Breast epithelium (tissue), 4 donors: Measurements from ENCODE around the gene GUCY2F. TPM values are rescaled to one million over a fixed set of nuclear protein-coding genes. Genes with fewer than 3 reads are reported as not detected.

Experiments used
- DNase-seq, 2 donors: peaks; one replicate each; pipeline ENCODE4 v3.0.0-alpha.2; 2019; ENCODE audit warnings: low spot score in 2 of 2
- H3K27ac ChIP-seq, 2 donors: fragments of 200-600 bp; sonication (generic) in 1 of 2; one replicate each; pipeline ENCODE4 v1.5.1; 2016 to 2019; ENCODE audit warnings: mild to moderate bottlenecking in 1 of 2
- H3K27me3 ChIP-seq, 2 donors: fragments of 200-600 bp; sonication (generic) in 1 of 2; one replicate each; pipeline versions ENCODE4 v1.5.1 to v1.6.0; 2017 to 2019; ENCODE audit warnings: control low read depth in 1 of 2, mild to moderate bottlenecking in 1 of 2
- H3K36me3 ChIP-seq: fragments of 200-600 bp; one replicate; pipeline ENCODE4 v1.5.1; 2019
- H3K4me1 ChIP-seq, 2 donors: fragments of 200-600 bp; sonication (generic); one replicate each; pipeline ENCODE4 v1.5.1; 2016 to 2019; ENCODE audit warnings: control low read depth in 1 of 2
- H3K4me3 ChIP-seq, 3 donors: fragments of 200-600 bp; sonication (generic); 1 replicate in 2 of 3; 2 replicates in 1 of 3; pipeline ENCODE4 v1.5.1; 2016 to 2019; ENCODE audit warnings: mild to moderate bottlenecking in 3 of 3, moderate library complexity in 2 of 3
- H3K9me3 ChIP-seq, 2 donors: fragments of 200-600 bp; sonication (generic) in 1 of 2; one replicate each; pipeline ENCODE4 v1.5.1; 2016 to 2019; ENCODE audit warnings: control low read depth in 1 of 2
- POLR2A ChIP-seq: fragments of 450-650 bp; IDR thresholded peaks from one replicate; pipeline ENCODE4 v1.6.1; 2016; ENCODE audit warnings: antibody characterized with exemption, mild to moderate bottlenecking, moderate library complexity
- POLR2AphosphoS5 ChIP-seq, 3 donors: sonication (generic); formaldehyde crosslinking; IDR thresholded peaks; one replicate each; pipeline ENCODE4 v1.6.1; 2017; ENCODE audit warnings: antibody characterized with exemption in 3 of 3
- intact Hi-C: fragments of 100-400 bp; cut with DNase I; formaldehyde crosslinking; loops from one replicate; pipeline ENCODE4 v1.15.1; 2023; ENCODE audit warnings: low total_unique reads
- total RNA-seq, 3 donors: library from RNA; depleted of rRNA; stranded (reverse); fragments of >200 nt; gene quantifications; one replicate each; pipeline ENCODE4 v1.1.0, GENCODE V29; 2016
- TF ChIP-seq, protein P1 (sequence below), 3 donors: fragments of 450-650 bp; IDR thresholded peaks; one replicate each; pipeline ENCODE4 v1.5.1; 2016 to 2017; ENCODE audit warnings: antibody characterized with exemption in 3 of 3, mild to moderate bottlenecking in 3 of 3, moderate library complexity in 3 of 3

GUCY2F gene
- total RNA-seq, 3 donors from 2014 or later, result not detected

DNA sequence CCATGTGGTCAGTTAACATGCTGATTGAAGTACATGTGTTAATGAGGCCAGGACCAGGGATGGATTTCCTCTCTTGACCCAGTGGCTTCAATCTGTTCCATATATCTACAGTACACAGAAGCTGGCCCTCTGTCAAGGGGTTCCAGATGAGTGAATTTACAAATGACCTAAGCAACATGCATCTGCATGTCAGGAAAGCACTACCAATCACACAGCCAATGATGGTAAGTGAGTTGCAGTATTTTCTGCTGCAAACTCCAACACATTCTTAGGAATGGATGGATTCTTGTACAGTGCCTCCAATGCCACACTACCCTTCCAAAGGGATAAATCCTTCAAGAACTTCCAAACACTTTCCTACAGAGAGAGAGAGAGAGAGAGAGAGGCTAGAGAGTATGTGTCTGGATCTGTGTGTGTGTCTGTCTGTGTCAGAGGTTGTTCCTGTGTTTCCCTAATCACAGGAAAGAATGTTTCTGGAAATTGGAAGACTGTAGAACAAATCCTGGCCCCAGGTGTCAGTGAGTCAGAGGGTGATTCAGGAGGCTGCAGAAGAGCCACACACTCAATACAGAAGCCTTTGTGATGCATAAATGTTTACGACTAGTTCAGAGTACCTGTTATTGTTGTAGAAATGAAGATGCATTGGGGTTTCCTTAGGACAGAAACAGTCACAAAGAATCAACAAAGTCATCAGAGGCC is 107.5 kb downstream of the GUCY2F start:
- TF ChIP-seq, protein P1, sequence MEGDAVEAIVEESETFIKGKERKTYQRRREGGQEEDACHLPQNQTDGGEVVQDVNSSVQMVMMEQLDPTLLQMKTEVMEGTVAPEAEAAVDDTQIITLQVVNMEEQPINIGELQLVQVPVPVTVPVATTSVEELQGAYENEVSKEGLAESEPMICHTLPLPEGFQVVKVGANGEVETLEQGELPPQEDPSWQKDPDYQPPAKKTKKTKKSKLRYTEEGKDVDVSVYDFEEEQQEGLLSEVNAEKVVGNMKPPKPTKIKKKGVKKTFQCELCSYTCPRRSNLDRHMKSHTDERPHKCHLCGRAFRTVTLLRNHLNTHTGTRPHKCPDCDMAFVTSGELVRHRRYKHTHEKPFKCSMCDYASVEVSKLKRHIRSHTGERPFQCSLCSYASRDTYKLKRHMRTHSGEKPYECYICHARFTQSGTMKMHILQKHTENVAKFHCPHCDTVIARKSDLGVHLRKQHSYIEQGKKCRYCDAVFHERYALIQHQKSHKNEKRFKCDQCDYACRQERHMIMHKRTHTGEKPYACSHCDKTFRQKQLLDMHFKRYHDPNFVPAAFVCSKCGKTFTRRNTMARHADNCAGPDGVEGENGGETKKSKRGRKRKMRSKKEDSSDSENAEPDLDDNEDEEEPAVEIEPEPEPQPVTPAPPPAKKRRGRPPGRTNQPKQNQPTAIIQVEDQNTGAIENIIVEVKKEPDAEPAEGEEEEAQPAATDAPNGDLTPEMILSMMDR (IDR thresholded peaks at IDR 0.05), result no peak
- TF ChIP-seq POLR2AphosphoS5 (IDR thresholded peaks at IDR 0.05), result no peak
- TF ChIP-seq POLR2A, result no peak
- Histone ChIP-seq H3K27me3 (peaks cover 0 to 36% of the 10 kb centered on the region in 2 donors), H3K4me3 (no peak overlapping the region), H3K36me3 (no peaks in the 10 kb centered on the region), H3K27ac (no peak overlapping the region), H3K4me1 (no peaks in the 10 kb centered on the region), H3K9me3 (no peaks in the 10 kb centered on the region)
- DNase-seq, result no peak
- intact Hi-C loops, result no loop called here

DNA sequence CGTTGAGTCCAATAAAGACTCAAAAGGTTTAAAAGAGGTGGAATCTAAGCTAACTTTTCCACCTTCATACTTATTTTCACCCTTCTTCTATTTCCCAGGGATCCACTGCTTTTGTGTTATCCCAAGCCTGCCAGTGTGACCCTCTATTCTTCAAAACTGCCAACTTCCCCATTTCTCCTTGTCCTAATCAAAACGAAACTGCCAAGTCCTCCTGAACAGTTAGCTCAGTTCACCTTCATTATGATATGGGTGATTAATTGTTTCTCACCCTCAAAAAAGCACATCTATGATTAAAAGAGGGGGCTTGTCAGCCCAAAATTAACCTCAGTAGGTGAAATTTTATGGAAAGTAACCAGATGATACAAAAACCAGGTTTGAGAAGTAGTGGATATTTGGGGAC is 108.4 kb downstream of the GUCY2F start:
- Histone ChIP-seq H3K36me3 (no peaks in the 10 kb centered on the region), H3K4me3 (no peak overlapping the region), H3K9me3 (no peaks in the 10 kb centered on the region), H3K4me1 (no peaks in the 10 kb centered on the region), H3K27me3 (peaks cover 0 to 45% of the 10 kb centered on the region in 2 donors), H3K27ac (no peak overlapping the region)
- no peak for TF ChIP-seq POLR2A
- TF ChIP-seq, protein P1 (IDR thresholded peaks at IDR 0.05), result no peak
- no peak for TF ChIP-seq POLR2AphosphoS5 (IDR thresholded peaks at IDR 0.05)
- intact Hi-C loops, result no loop called here
- DNase-seq, result no peak

DNA sequence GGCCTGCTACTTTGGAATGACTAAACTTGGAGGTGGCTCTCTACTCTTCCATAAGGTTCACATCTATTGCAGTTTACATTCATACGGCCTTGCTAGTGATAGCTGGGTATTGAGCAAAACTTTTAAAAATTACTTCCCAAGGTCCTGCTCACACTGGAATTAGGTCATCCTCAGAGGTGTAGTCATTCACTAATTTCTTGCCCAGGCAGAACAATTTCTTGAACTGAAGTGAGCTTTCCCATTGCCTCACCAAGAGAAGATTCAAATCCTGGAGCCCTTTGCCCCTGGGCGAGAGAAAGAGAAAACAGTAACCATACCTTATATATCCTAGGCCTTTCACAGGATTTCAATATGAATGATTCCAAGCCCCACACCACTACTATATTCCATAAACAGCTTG is 109.2 kb downstream of the GUCY2F start:
- no peak for DNase-seq
- intact Hi-C loops, result no loop called here
- no peaks in the 10 kb centered on the region for H3K36me3 ChIP-seq
- no peaks in the 10 kb centered on the region for H3K9me3 ChIP-seq
- no peak overlapping the region for H3K4me3 ChIP-seq
- TF ChIP-seq, protein P1 (IDR thresholded peaks at IDR 0.05), result no peak
- TF ChIP-seq POLR2AphosphoS5 (IDR thresholded peaks at IDR 0.05), result no peak
- TF ChIP-seq POLR2A, result no peak
- no peak overlapping the region for H3K27ac ChIP-seq
- no peaks in the 10 kb centered on the region for H3K4me1 ChIP-seq
- peaks cover 0 to 47% of the 10 kb centered on the region in 2 donors for H3K27me3 ChIP-seq

DNA sequence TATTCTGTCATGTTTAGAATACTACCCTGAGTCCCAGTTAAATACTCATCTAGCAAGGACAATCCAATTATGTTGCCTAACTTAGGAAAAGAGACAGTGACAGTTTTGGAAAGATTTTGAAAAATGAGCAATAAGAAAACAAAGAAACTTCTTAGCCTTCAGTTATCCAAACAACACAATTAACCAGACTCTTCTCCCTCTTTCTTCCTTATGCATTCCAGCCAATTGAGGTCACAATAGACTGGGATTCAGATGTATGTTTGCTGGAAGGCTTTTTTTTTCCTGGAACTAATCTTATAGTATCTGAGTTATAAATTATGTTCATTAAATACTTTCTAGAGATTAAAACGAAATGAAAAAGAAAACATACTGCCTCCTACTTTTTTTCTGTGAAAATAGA is 109.6 kb downstream of the GUCY2F start:
- no peaks in the 10 kb centered on the region for H3K36me3 ChIP-seq

DNA sequence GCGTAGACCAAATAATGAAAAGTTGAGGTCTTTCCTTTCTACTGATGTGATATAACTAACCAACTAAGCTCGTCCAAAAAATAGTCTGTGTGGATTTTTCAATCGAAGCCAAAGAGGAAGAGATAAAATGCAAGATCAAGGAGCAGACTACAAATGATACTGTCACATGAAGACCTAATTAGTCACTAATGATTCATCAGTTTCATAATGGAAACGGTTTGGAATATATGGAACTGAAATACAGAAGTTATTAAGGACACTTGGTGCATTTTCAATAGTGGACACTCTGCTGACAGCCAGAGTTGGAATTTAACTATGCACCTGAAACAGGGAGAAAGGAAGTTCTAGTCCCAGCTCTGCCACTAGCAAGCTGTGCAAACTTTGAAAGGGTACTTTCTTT is 119.8 kb downstream of the GUCY2F start:
- Histone ChIP-seq H3K4me1 (no peaks in the 10 kb centered on the region), H3K27me3 (peaks cover 0 to 40% of the 10 kb centered on the region in 2 donors), H3K36me3 (no peaks in the 10 kb centered on the region), H3K27ac (no peak overlapping the region), H3K4me3 (no peak overlapping the region), H3K9me3 (peaks cover 4 to 11% of the 10 kb centered on the region in 2 donors)
- no peak for DNase-seq
- intact Hi-C loops, result no loop called here
- no peak for TF ChIP-seq POLR2AphosphoS5 (IDR thresholded peaks at IDR 0.05)
- TF ChIP-seq, protein P1 (IDR thresholded peaks at IDR 0.05), result no peak
- no peak for TF ChIP-seq POLR2A

More for the DNA sequence above, 109.6 kb downstream of the GUCY2F start:
- Histone ChIP-seq H3K27ac (no peak overlapping the region), H3K27me3 (peaks cover 0 to 45% of the 10 kb centered on the region in 2 donors), H3K4me3 (no peak overlapping the region), H3K4me1 (no peaks in the 10 kb centered on the region), H3K9me3 (no peaks in the 10 kb centered on the region)
- intact Hi-C loops, result no loop called here
- TF ChIP-seq POLR2AphosphoS5 (IDR thresholded peaks at IDR 0.05), result no peak
- no peak for TF ChIP-seq POLR2A
- TF ChIP-seq, protein P1 (IDR thresholded peaks at IDR 0.05), result no peak
- DNase-seq, result no peak
